Inferior parietal cortex (tissue), 1 donor: Measurements from ENCODE around the gene NOTUM.

ENCODE experiments used
- DNase-seq: peaks from one replicate; pipeline ENCODE4 v3.0.0-alpha.2; 2016; ENCODE audit errors: extremely low spot score

Gene NOTUM

GRCh38 chr17:81961087-81961511 lies at the start of gene NOTUM:
TSS of gene NOTUM (minus strand) at chr17:81961187. CDS start at chr17:81960909, 278 bp downstream.
- no peak for DNase-seq

- no peak for DNase-seq
Observed at GRCh38 chr17:82009413-82009812, 48.4 kb upstream of the NOTUM start.

GRCh38 chr17:82008941-82009405 lies 48.0 kb upstream of the NOTUM start:
- DNase-seq, result no peak

- DNase-seq, result no peak
Observed at GRCh38 chr17:82008258-82008940, 47.4 kb upstream of the NOTUM start.

GRCh38 chr17:82007495-82008257 lies 46.7 kb upstream of the NOTUM start:
- DNase-seq, result no peak

- DNase-seq, result no peak
Observed at GRCh38 chr17:82007228-82007494, 46.2 kb upstream of the NOTUM start.

- no peak for DNase-seq
Observed at GRCh38 chr17:82006468-82007227, 45.7 kb upstream of the NOTUM start.

GRCh38 chr17:82005701-82006348 lies 44.8 kb upstream of the NOTUM start:
- no peak for DNase-seq

- no peak for DNase-seq
Observed at GRCh38 chr17:82004517-82005455, 43.8 kb upstream of the NOTUM start.

- no peak for DNase-seq
Observed at GRCh38 chr17:82003411-82004381, 42.7 kb upstream of the NOTUM start.

- DNase-seq, result no peak
Observed at GRCh38 chr17:82001571-82002056, 40.6 kb upstream of the NOTUM start.

- no peak for DNase-seq
Observed at GRCh38 chr17:82000803-82001570, 40.0 kb upstream of the NOTUM start.

GRCh38 chr17:81999976-82000802 lies 39.2 kb upstream of the NOTUM start:
- DNase-seq, result no peak

GRCh38 chr17:81999587-81999975 lies 38.6 kb upstream of the NOTUM start:
- no peak for DNase-seq

GRCh38 chr17:81998691-81999438 lies 37.9 kb upstream of the NOTUM start:
- DNase-seq, result no peak

- no peak for DNase-seq
Observed at GRCh38 chr17:81998212-81998611, 37.2 kb upstream of the NOTUM start.

GRCh38 chr17:81996757-81997441 lies 35.9 kb upstream of the NOTUM start:
- no peak for DNase-seq
